Heart right ventricle (tissue), 16 donors: Measurements from ENCODE around the gene PTPRE. TPM values are rescaled to one million over a fixed set of nuclear protein-coding genes. Genes with fewer than 3 reads are reported as not detected.

Source experiments
- ATAC-seq, 8 donors: fragments of 200-7000 bp; cut with Tn5 transposase; one replicate each; pipeline ENCODE4 v1.9.1; 2020; ENCODE audit warnings: mild to moderate bottlenecking in 8 of 8, moderate library complexity in 8 of 8, moderate number of reproducible peaks in 1 of 8
- DNase-seq, 2 donors: peaks; one replicate each; pipeline ENCODE4 v3.0.0-alpha.2; 2020
- H3K27ac ChIP-seq, 10 donors: fragments of 200-600 bp; sonication (generic) in 2 of 10; one replicate each; pipeline versions ENCODE4 v1.5.0 to v1.8.0; 2020 to 2022; ENCODE audit warnings: mild to moderate bottlenecking in 3 of 10
- H3K27me3 ChIP-seq, 7 donors: fragments of 200-600 bp; one replicate each; pipeline ENCODE4 v1.8.0; 2021 to 2022; ENCODE audit warnings: mild to moderate bottlenecking in 2 of 7
- H3K36me3 ChIP-seq, 9 donors: fragments of 200-600 bp; sonication (generic) in 1 of 9; one replicate each; pipeline versions ENCODE4 v1.5.0 to v1.8.0; 2020 to 2022; ENCODE audit warnings: mild to moderate bottlenecking in 2 of 9
- H3K4me1 ChIP-seq, 9 donors: fragments of 200-600 bp; sonication (generic) in 1 of 9; one replicate each; pipeline versions ENCODE4 v1.5.0 to v1.8.0; 2020 to 2022; ENCODE audit warnings: mild to moderate bottlenecking in 4 of 9
- H3K4me3 ChIP-seq, 10 donors: fragments of 200-600 bp; sonication (generic) in 2 of 10; one replicate each; pipeline versions ENCODE4 v1.5.0 to v1.8.0; 2020 to 2022; ENCODE audit warnings: mild to moderate bottlenecking in 7 of 10, moderate library complexity in 2 of 10
- H3K9me3 ChIP-seq, 11 donors: fragments of 200-600 bp in 10 of 11; sonication (generic) in 2 of 11; one replicate each; pipeline versions ENCODE4 v1.5.0 to v1.8.0; 2013 to 2022; ENCODE audit warnings: mild to moderate bottlenecking in 2 of 11, control low read depth in 1 of 11, moderate library complexity in 1 of 11
- WGBS, 2 donors: extraction: QIAGEN DNeasy Blood & Tissue Kit; methylation state at CpG; one replicate each; pipeline ENCODE4 v1.1.7; 2013; ENCODE audit warnings: inconsistent platforms in 1 of 2; 5-methylcytosine and 5-hydroxymethylcytosine counted together
- intact Hi-C, 10 donors: fragments of 100-400 bp; cut with DNase I; formaldehyde crosslinking; loops; one replicate each; pipeline versions ENCODE4 v1.11.1 to v1.14.2; 2022
- polyA plus RNA-seq, 2 donors: library from polyadenylated mRNA; stranded (reverse); fragments of 200-250 nt; gene quantifications; one replicate each; pipeline ENCODE4 v1.2.3, GENCODE V29; 2013
- total RNA-seq, 10 donors: library from RNA; stranded (reverse); fragmentation: NEBNext Ultra II Directional in 3 of 10; extraction: Animal tissue kit (Norgen Biotek cat#: 25700) in 3 of 10; gene quantifications; one replicate each; pipeline versions ENCODE4 v1.2.1 to v1.2.4, GENCODE V29; 2021 to 2023
- TF ChIP-seq, protein P1 (sequence below), 9 donors: fragments of 200-600 bp; sonication (generic) in 2 of 9; IDR thresholded peaks; one replicate each; pipeline versions ENCODE4 v1.5.0 to v1.8.0; 2021 to 2022; ENCODE audit warnings: antibody characterized with exemption in 9 of 9, mild to moderate bottlenecking in 5 of 9, moderate library complexity in 1 of 9
- donor health status: Arrhythmogenic right ventricular cardiomyopathy.
- donor health status: ischemic (EF 13 %, LVEDD 7.1; RV severe dilation, severe dysfunction).
- donor health status: healthy with polysubstance abuse.
- donor health status: DM: no; HTN: yes; CAD: no.
- donor health status: DM: no; HTN: no; CAD: no.
- donor health status: ischemic (EF 25% LVEDD 6.9; RV normal size, moderate dysfunction).
- donor health status: ischemic (EF 25% LVEDD 5.7; RV mildly dilated, moderate dysfunction).
- donor health status: healthy.
- donor health status: DM: yes; HTN: yes; CAD: no.
- donor health status: Ischemic cardiomyopathy.
- donor health status: ischemic (EF 35%, LVEDD 5.7; RV mildly dilated, moderate dysfunction).
- donor health status: nonischemic (EF 11% LVEDD 7.7; RV severe dilation, severe dysfunction).
- donor health status: DM: yes; HTN: yes; CAD: no.
- donor health status: PGD.
- donor health status: ischemic (EF 29% LVEDD 5.4; RV normal size, mild dysfunction).
- donor health status: nonischemic (EF 23%, LVEDD 6.1; RV moderate dilation, normal function).

Gene PTPRE
- total and polyA plus RNA-seq, 12 donors = 6.1 to 42.8 (median 22.1) TPM

DNA sequence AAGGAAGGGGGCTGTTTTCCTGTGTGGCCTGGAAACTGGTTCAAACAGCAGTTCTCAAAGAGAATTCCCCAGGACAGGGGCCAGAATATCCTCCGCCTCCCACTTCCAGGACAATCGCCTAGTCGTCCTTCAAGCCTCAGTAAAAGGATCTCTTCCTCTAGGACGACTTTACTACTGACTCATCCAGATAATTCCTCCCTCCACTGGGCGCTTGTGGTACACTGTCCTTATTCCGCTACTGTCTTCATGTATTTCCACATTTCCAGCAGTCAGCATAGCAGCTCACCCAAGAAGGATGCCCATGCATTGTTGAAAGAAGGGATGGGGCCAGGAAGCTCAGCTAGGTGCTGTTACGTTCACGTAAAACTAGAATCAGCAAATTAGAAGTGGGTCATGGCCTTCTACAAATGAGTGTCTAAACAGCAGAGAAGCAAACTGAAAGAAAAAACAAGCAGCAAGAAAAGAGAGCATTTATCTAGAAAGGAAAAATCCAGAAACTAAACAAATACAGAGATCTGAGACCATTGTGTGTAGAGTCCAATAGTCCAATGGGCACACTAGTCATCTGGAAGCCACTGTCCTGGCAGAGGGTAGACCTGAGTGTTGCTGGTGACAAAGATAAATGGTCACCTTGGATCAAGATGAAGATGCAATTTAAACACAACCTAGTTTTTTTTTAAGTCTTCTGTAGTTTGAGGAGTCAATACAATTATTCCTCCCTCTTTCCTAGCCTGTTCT is 40.5 kb upstream of the PTPRE start:
- 62 to 67% methylated on average over 8 of the region's 8 CpGs for WGBS, 2 donors
- peaks cover 0 to 36% (median 8%) of the 10 kb centered on the region in 11 donors for H3K9me3 ChIP-seq
- intact Hi-C loops = no loop called here

DNA sequence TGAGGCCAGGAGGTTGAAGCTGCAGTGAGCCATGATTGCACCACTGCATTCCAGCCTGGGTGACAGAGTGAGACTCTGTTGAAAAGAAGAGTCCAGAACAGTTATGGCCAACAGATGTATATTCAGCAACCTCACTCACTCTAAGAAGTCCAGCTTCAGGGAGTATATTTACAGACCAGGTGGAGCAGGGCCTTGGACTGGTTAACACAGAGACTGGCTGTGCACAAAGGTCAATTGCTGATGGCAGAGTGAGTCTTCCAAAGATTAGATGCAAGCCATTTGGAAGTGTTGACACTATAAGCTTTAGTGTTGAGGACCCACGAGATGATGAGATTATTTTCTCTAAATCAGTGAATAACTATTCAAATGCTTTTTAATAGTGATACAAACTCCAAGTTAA is 39.1 kb upstream of the PTPRE start:
- DNase-seq = no peak
- intact Hi-C loops = no loop called here

More for the DNA sequence above, 40.5 kb upstream of the PTPRE start:
- H3K27ac ChIP-seq = no peak overlapping the region
- DNase-seq = no peak
- H3K27me3 ChIP-seq = peaks cover 0 to 4% (median 0%) of the 10 kb centered on the region in 7 donors
- no peak overlapping the region for H3K4me3 ChIP-seq
- no peak for ATAC-seq
- H3K4me1 ChIP-seq = no peaks in the 10 kb centered on the region
- H3K36me3 ChIP-seq = no peaks in the 10 kb centered on the region
- TF ChIP-seq, protein P1, sequence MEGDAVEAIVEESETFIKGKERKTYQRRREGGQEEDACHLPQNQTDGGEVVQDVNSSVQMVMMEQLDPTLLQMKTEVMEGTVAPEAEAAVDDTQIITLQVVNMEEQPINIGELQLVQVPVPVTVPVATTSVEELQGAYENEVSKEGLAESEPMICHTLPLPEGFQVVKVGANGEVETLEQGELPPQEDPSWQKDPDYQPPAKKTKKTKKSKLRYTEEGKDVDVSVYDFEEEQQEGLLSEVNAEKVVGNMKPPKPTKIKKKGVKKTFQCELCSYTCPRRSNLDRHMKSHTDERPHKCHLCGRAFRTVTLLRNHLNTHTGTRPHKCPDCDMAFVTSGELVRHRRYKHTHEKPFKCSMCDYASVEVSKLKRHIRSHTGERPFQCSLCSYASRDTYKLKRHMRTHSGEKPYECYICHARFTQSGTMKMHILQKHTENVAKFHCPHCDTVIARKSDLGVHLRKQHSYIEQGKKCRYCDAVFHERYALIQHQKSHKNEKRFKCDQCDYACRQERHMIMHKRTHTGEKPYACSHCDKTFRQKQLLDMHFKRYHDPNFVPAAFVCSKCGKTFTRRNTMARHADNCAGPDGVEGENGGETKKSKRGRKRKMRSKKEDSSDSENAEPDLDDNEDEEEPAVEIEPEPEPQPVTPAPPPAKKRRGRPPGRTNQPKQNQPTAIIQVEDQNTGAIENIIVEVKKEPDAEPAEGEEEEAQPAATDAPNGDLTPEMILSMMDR (IDR thresholded peaks at IDR 0.05) = no peak

DNA sequence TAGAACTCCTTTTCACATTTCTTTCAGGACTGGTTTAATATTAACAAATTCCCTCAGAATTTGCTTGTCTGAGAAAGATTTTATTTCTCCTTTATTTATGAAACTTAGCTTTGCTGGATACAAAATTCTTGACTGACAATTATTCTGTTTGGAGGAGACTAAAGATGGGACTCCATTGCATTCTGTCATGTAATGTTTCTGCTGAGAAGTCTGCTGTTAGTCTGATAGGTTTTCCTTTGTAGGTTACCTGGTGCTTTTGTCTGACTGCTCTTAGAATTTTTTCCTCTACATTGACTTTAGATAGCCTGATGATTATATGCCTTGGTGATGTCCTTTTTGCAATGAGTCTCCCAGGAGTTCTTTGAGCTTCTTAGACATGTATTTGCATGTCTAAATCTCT is 37.6 kb upstream of the PTPRE start:
- ATAC-seq (no peak), DNase-seq (no peak)
- no peak overlapping the region for H3K4me3 ChIP-seq
- intact Hi-C loops = no loop called here
- no peak overlapping the region for H3K27ac ChIP-seq
- H3K4me1 ChIP-seq = peaks cover 0 to 20% (median 0%) of the 10 kb centered on the region in 9 donors
- TF ChIP-seq, protein P1 (IDR thresholded peaks at IDR 0.05) = no peak
- peaks cover 0 to 8% (median 0%) of the 10 kb centered on the region in 7 donors for H3K27me3 ChIP-seq
- H3K36me3 ChIP-seq = no peaks in the 10 kb centered on the region
- peaks cover 0 to 20% (median 8%) of the 10 kb centered on the region in 11 donors for H3K9me3 ChIP-seq

More for the DNA sequence above, 39.1 kb upstream of the PTPRE start:
- Histone ChIP-seq H3K4me3 (no peak overlapping the region), H3K9me3 (peaks cover 0 to 36% (median 8%) of the 10 kb centered on the region in 11 donors), H3K27ac (no peak overlapping the region), H3K36me3 (no peaks in the 10 kb centered on the region), H3K4me1 (peaks cover 0 to 13% (median 0%) of the 10 kb centered on the region in 9 donors), H3K27me3 (peaks cover 0 to 4% (median 0%) of the 10 kb centered on the region in 7 donors)
- 72 to 77% methylated on average over 1 of the region's 1 CpG for WGBS, 2 donors
- TF ChIP-seq, protein P1 (IDR thresholded peaks at IDR 0.05) = no peak
- no peak for ATAC-seq

DNA sequence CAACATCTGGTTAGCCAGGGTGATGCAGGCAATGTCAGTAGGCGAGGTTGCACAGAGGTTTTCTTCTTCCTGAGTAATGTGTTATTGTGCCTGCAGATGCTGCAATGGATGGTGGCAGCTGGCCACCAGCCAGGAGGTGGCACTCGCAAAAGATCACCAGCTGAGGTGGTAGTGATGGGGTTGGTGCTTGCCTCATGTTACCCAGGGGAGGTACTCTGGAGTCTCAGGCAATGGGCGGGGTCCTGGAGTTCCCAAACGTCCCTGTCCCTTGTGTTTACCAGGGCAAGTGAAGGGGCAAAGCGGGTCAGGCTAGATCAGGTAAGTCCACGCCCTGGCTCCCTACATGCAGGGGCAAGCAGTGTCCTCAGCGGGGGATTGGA is 35.3 kb upstream of the PTPRE start:
- no peaks in the 10 kb centered on the region for H3K36me3 ChIP-seq
- TF ChIP-seq, protein P1 (IDR thresholded peaks at IDR 0.05) = no peak
- H3K4me3 ChIP-seq = no peak overlapping the region
- DNase-seq = no peak
- intact Hi-C loops = no loop called here
- no peak overlapping the region for H3K27ac ChIP-seq
- 65 to 68% methylated on average over 7 of the region's 7 CpGs for WGBS, 2 donors
- ATAC-seq = peak in 3 of 8 donors; percentile 8 to 31 (median 25)
- peaks cover 0 to 8% (median 0%) of the 10 kb centered on the region in 7 donors for H3K27me3 ChIP-seq
- peaks cover 0 to 20% (median 0%) of the 10 kb centered on the region in 9 donors for H3K4me1 ChIP-seq
- peaks cover 0 to 20% (median 8%) of the 10 kb centered on the region in 11 donors for H3K9me3 ChIP-seq
